Peyer's patch (tissue), 4 donors: Measurements from ENCODE around the gene CHST8.

ENCODE experiments used
- CTCF ChIP-seq, 6 experiments: fragments of 450-650 bp in 4 of 6; fragments of 200-600 bp in 2 of 6; sonication (generic) in 1 of 6; IDR thresholded peaks; one replicate each; pipeline ENCODE4 v1.5.1; 2017 to 2019; ENCODE audit warnings: antibody characterized with exemption in 6 of 6, mild to moderate bottlenecking in 3 of 6, moderate library complexity in 1 of 6
- POLR2A ChIP-seq, 2 donors: fragments of 450-650 bp; IDR thresholded peaks; one replicate each; pipeline ENCODE4 v1.5.1; 2017; ENCODE audit warnings: antibody characterized with exemption in 2 of 2, mild to moderate bottlenecking in 2 of 2, moderate library complexity in 2 of 2

- no peak for TF ChIP-seq CTCF (IDR thresholded peaks at IDR 0.05)
- TF ChIP-seq POLR2A (IDR thresholded peaks at IDR 0.05), result no peak
Measured at GRCh38 chr19:33725567-33725966, 103.8 kb downstream of the CHST8 start.
